H1 (cell line): ENCODE measurements around the gene EFCAB6. TPM values are rescaled to one million over a fixed set of nuclear protein-coding genes. Genes with fewer than 3 reads are reported as not detected.
A peak's percentile ranks its signal among the peaks of the same experiment; 100 is the strongest.

Source experiments
- CTCF ChIA-PET: fragments of 300-600 bp; sonication (Branson Sonifier 250); formaldehyde crosslinking; loops from one replicate; lab custom pipeline; 2021; ENCODE audit not compliant: partially characterized antibody; lab: Charles Lee
- POLR2A ChIA-PET: fragments of 300-600 bp; sonication (Branson Sonifier 250); formaldehyde crosslinking; loops from one replicate; lab custom pipeline; 2021; ENCODE audit warnings: inconsistent platforms; ENCODE audit not compliant: partially characterized antibody; lab: Charles Lee
- DNase-seq, 2 experiments: peaks; one replicate each; pipeline versions ENCODE4 v3.0.0 to v3.0.0-alpha.2; 2010 to 2022; ENCODE audit warnings: low spot score in 2 of 2, low read depth in 1 of 2, mixed read lengths in 1 of 2
- FAIRE-seq: peaks from 2 replicates; lab custom pipeline; 2011; peaks lifted over from hg19 to GRCh38; lab: Jason Lieb, UNC
- H2AFZ ChIP-seq: 2 replicates; pipeline ENCODE4 v1.8.1; 2012; ENCODE audit warnings: low read length, inconsistent platforms
- H2AK5ac ChIP-seq: 2 replicates; pipeline ENCODE4 v1.6.1; 2013; ENCODE audit warnings: low read depth, low read length
- H2BK120ac ChIP-seq: replicated peaks from 2 replicates; pipeline ENCODE3; 2013; ENCODE audit warnings: low read depth, low read length, inconsistent platforms
- H2BK12ac ChIP-seq: 2 replicates; pipeline ENCODE4 v1.6.1; 2013; ENCODE audit warnings: low read depth, low read length
- H2BK15ac ChIP-seq: 2 replicates; pipeline ENCODE4 v1.6.1; 2013; ENCODE audit warnings: low read length
- H2BK20ac ChIP-seq: 2 replicates; pipeline ENCODE4 v1.6.1; 2013; ENCODE audit warnings: low read length
- H2BK5ac ChIP-seq: 2 replicates; pipeline ENCODE4 v1.6.1; 2013; ENCODE audit warnings: low read depth, low read length
- H3K14ac ChIP-seq: 2 replicates; pipeline ENCODE4 v1.6.1; 2013; ENCODE audit warnings: inconsistent platforms; ENCODE audit not compliant: insufficient read length
- H3K18ac ChIP-seq: 2 replicates; pipeline ENCODE4 v1.6.1; 2013; ENCODE audit warnings: low read length; ENCODE audit errors: extremely low read depth
- H3K23ac ChIP-seq: 2 replicates; pipeline ENCODE4 v1.6.1; 2013; ENCODE audit warnings: inconsistent platforms; ENCODE audit not compliant: insufficient read length
- H3K23me2 ChIP-seq: 2 replicates; pipeline ENCODE4 v1.6.1; 2013; ENCODE audit warnings: low read depth, low read length
- H3K27ac ChIP-seq: 2 replicates; pipeline ENCODE4 v1.6.1; 2011; ENCODE audit warnings: low read depth, low read length, inconsistent platforms
- H3K27me3 ChIP-seq, 4 experiments: replicated peaks in 1 of 4; 1 replicate in 1 of 4; 2 replicates in 3 of 4; pipeline versions ENCODE4 v1.6.1 to v1.8.1; 2011 to 2013; ENCODE audit warnings: low read length in 3 of 4, mild to moderate bottlenecking in 3 of 4, inconsistent platforms in 2 of 4, mixed read lengths in 2 of 4, moderate library complexity in 1 of 4; ENCODE audit not compliant: control insufficient read depth in 3 of 4, insufficient read depth in 3 of 4; ENCODE audit errors: extremely low read depth in 1 of 4
- H3K36me3 ChIP-seq, 4 experiments: 2 replicates each; pipeline versions ENCODE4 v1.6.1 to v1.8.1; 2011 to 2013; ENCODE audit warnings: mild to moderate bottlenecking in 4 of 4, low read length in 3 of 4, moderate library complexity in 2 of 4, control low read depth in 1 of 4, inconsistent platforms in 1 of 4; ENCODE audit not compliant: insufficient read depth in 4 of 4, control insufficient read depth in 2 of 4
- H3K4ac ChIP-seq: replicated peaks from 2 replicates; pipeline ENCODE3; 2013; ENCODE audit warnings: low read length, low read depth, mixed read lengths, inconsistent platforms; ENCODE audit not compliant: insufficient read length
- H3K4me1 ChIP-seq, 4 experiments: replicated peaks in 1 of 4; 1 replicate in 1 of 4; 2 replicates in 3 of 4; pipeline versions ENCODE4 v1.6.1 to v1.8.1; 2011 to 2013; ENCODE audit warnings: low read length in 3 of 4, inconsistent platforms in 2 of 4, mixed read lengths in 1 of 4; ENCODE audit not compliant: insufficient read depth in 4 of 4, control insufficient read depth in 3 of 4
- H3K4me2 ChIP-seq, 2 experiments: 2 replicates each; pipeline versions ENCODE4 v1.6.1 to v1.8.1; 2011 to 2013; ENCODE audit warnings: low read depth in 2 of 2, low read length in 2 of 2, control low read depth in 1 of 2, inconsistent platforms in 1 of 2, mild to moderate bottlenecking in 1 of 2; ENCODE audit not compliant: insufficient read depth in 1 of 2
- H3K4me3 ChIP-seq, 4 experiments: fragments of 200-600, 300-600 bp in 1 of 4; sonication (generic), shearing (Covaris generic), sonication (Bioruptor Twin) in 1 of 4; 2 replicates each; pipeline versions ENCODE4 v1.5.1 to v1.8.1; 2011 to 2016; ENCODE audit warnings: low read length in 4 of 4, low read depth in 3 of 4, control low read depth in 2 of 4, inconsistent platforms in 2 of 4, mild to moderate bottlenecking in 2 of 4, mixed read lengths in 1 of 4, moderate library complexity in 1 of 4; ENCODE audit not compliant: insufficient read depth in 2 of 4; ENCODE audit errors: extremely low read depth in 1 of 4
- H3K56ac ChIP-seq: replicated peaks from 2 replicates; pipeline ENCODE3; 2013; ENCODE audit warnings: low read depth, mild to moderate bottlenecking, mixed read lengths, low read length, inconsistent platforms; ENCODE audit not compliant: insufficient read length
- H3K79me1 ChIP-seq: 2 replicates; pipeline ENCODE4 v1.6.1; 2013; ENCODE audit warnings: low read depth, low read length, control low read depth
- H3K79me2 ChIP-seq, 2 experiments: 2 replicates each; pipeline versions ENCODE4 v1.6.1 to v1.8.1; 2012 to 2013; ENCODE audit warnings: low read length in 2 of 2, mild to moderate bottlenecking in 2 of 2, inconsistent platforms in 1 of 2; ENCODE audit not compliant: insufficient read depth in 2 of 2, control insufficient read depth in 1 of 2
- H3K9ac ChIP-seq, 4 experiments: replicated peaks in 1 of 4; 1 replicate in 1 of 4; 2 replicates in 3 of 4; pipeline versions ENCODE4 v1.6.1 to v1.8.1; 2011 to 2013; ENCODE audit warnings: low read depth in 3 of 4, low read length in 3 of 4, control low read depth in 2 of 4, mild to moderate bottlenecking in 2 of 4, moderate library complexity in 2 of 4, inconsistent platforms in 1 of 4; ENCODE audit errors: extremely low read depth in 1 of 4
- H3K9me3 ChIP-seq, 2 experiments: 2 replicates each; pipeline versions ENCODE4 v1.6.1 to v1.8.1; 2012 to 2013; ENCODE audit warnings: mild to moderate bottlenecking in 2 of 2, moderate library complexity in 2 of 2, control low read depth in 1 of 2, inconsistent platforms in 1 of 2, low read depth in 1 of 2, low read length in 1 of 2, mixed read lengths in 1 of 2; ENCODE audit not compliant: insufficient read depth in 2 of 2
- H4K20me1 ChIP-seq, 2 experiments: replicated peaks in 1 of 2; 2 replicates each; pipeline versions ENCODE3 to v1.8.1; 2011 to 2013; ENCODE audit warnings: inconsistent platforms in 2 of 2, low read length in 2 of 2, mild to moderate bottlenecking in 1 of 2; ENCODE audit not compliant: insufficient read depth in 2 of 2, control insufficient read depth in 1 of 2
- H4K5ac ChIP-seq: 2 replicates; pipeline ENCODE4 v1.6.1; 2013; ENCODE audit warnings: low read length, low read depth, mixed read lengths, inconsistent platforms; ENCODE audit not compliant: insufficient read length
- H4K8ac ChIP-seq: 2 replicates; pipeline ENCODE4 v1.8.0; 2013; ENCODE audit warnings: mild to moderate bottlenecking, moderate library complexity, low read length, inconsistent platforms; ENCODE audit not compliant: insufficient read depth; ENCODE audit errors: extremely low read depth
- H4K91ac ChIP-seq: replicated peaks from 2 replicates; pipeline ENCODE3; 2013; ENCODE audit warnings: low read length, mixed read lengths, inconsistent platforms; ENCODE audit not compliant: insufficient read length
- ATF2 ChIP-seq: IDR thresholded peaks from 2 replicates; pipeline ENCODE4 v1.6.1; 2012; ENCODE audit warnings: low read length, inconsistent platforms
- ATF3 ChIP-seq: IDR thresholded peaks from 2 replicates; pipeline ENCODE4 v1.6.1; 2011; ENCODE audit warnings: low read depth, mild to moderate bottlenecking, low read length; ENCODE audit not compliant: insufficient read depth
- CTCF ChIP-seq, 3 experiments: IDR thresholded peaks; 1 replicate in 2 of 3; 2 replicates in 1 of 3; pipeline versions ENCODE4 v1.5.1 to v1.6.1; 2011; ENCODE audit warnings: low read length in 3 of 3, mild to moderate bottlenecking in 3 of 3, inconsistent platforms in 2 of 3, low read depth in 1 of 3, moderate library complexity in 1 of 3; ENCODE audit not compliant: insufficient read depth in 1 of 3; ENCODE audit errors: control extremely low read depth in 1 of 3
- SIX5 ChIP-seq: IDR thresholded peaks from 2 replicates; pipeline ENCODE4 v1.6.1; 2011; ENCODE audit warnings: mild to moderate bottlenecking, low read depth, low read length
- SUZ12 ChIP-seq: fragments of 200-600 bp; sonication (generic); IDR thresholded peaks from 2 replicates; pipeline ENCODE4 v1.6.1; 2012; ENCODE audit warnings: mild to moderate bottlenecking, inconsistent platforms, low read length, moderate library complexity, mixed read lengths
- WGBS, 2 experiments: shearing (Covaris generic) in 1 of 2; methylation state at CpG; one replicate each; pipeline versions ENCODE4 v1.1.6 to v1.1.7; 2013 to 2015; ENCODE audit warnings: low lambda C conversion rate in 2 of 2, mixed read lengths in 2 of 2, inconsistent platforms in 1 of 2, low coverage in 1 of 2, missing lambda C conversion rate in 1 of 2; ENCODE audit not compliant: insufficient replicate concordance in 2 of 2, insufficient coverage in 1 of 2, insufficient read length in 1 of 2; ENCODE audit errors: extremely low coverage in 1 of 2, missing lambda C conversion rate in 1 of 2; 5-methylcytosine and 5-hydroxymethylcytosine counted together
- polyA plus RNA-seq, 7 experiments: library from polyadenylated mRNA; depleted of rRNA in 3 of 7; stranded (reverse) in 5 of 7; unstranded in 2 of 7; fragments of >200 nt in 5 of 7; fragments of 200-250 nt in 2 of 7; gene quantifications; 1 replicate in 5 of 7; 2 replicates in 1 of 7; 4 replicates in 1 of 7; pipeline versions ENCODE4 v1.2.1 to v1.2.3, GENCODE V29; 2011 to 2013; ENCODE audit warnings: missing spikeins in 2 of 7, mixed read lengths in 2 of 7
- total RNA-seq: library from RNA; stranded (reverse); fragmentation: NEBNext Ultra II Directional; extraction: Animal tissue kit (Norgen Biotek cat#: 25700); gene quantifications from 2 replicates; pipeline ENCODE4 v1.2.1, GENCODE V29; 2021

Gene EFCAB6
- total and polyA plus RNA-seq, 2 of the 8 experiments (the other 6 are each of a cell fraction or from before 2014, with no cell fraction given) = 0.32 to 1.7 TPM

DNA sequence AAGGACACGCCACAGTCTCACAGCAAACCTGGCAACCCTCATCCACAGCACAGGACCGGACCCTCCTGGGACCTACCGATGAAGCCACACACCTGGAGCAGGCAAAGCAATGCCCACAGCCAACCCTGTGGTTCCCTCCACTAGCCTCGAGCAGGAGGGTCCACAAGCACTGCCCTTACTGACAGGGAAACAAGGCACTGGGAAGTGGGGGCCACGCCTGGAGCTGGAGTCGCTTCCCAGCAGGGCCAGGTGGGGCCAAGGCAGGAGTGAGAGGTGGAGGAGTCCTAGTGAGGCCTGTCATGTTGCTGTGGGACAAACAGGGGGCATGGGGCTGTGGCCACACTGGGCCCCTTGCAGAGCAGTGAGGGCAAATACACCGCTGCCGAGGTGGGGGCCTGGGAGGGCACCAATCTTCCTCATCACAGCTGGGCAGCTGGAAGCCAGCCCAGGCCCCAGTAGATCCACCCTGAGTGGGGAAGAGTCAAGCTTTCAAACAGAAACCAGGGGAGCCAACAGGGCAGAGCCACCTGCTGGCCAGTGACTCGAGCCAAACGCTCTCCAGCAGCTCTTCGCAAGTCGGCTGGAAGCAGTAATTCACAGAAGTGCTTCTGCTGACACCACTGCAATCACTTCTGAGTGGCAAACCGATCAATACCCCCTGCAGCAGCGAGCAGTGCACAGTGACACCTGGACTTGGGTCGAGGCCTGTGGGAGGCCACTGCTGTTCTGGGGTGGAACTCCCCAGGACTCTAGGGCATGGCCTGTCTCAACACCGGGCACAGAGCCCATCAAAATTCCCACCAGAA lies 36.5 kb upstream of the EFCAB6 start:
- H3K56ac ChIP-seq = no peak overlapping the region
- no peak overlapping the region for H3K14ac ChIP-seq
- H3K9me3 ChIP-seq = no peaks in the 10 kb centered on the region
- H2BK20ac ChIP-seq = no peak overlapping the region
- DNase-seq (no peak), FAIRE-seq (peak; percentile 19)
- no peak overlapping the region for H2BK120ac ChIP-seq
- 0 out of 2 replicates have a peak overlapping the region, but pooled peaks have one; percentile 53 for H2BK15ac ChIP-seq
- peak overlapping the region; percentile 1; the same call in 1 of the 2 replicates for H4K8ac ChIP-seq
- no peak overlapping the region for H3K18ac ChIP-seq
- no peak overlapping the region for H2AFZ ChIP-seq
- POLR2A ChIA-PET = interaction anchor here (0.6 to 1.6 kb wide), 4 partner anchors 14 to 348 kb away, joined by 3 to 8 read pairs (median 4); partner anchors contain the start of gene SULT4A1
- H3K79me1 ChIP-seq = peaks cover 44% of the 10 kb centered on the region
- H2AK5ac ChIP-seq = no peak overlapping the region
- peaks cover 16 to 35% of the 10 kb centered on the region in 2 experiments for H4K20me1 ChIP-seq
- peak overlapping the region; percentile 39; the same call in 1 of the 2 replicates for H3K27ac ChIP-seq
- H2BK12ac ChIP-seq = no peak overlapping the region
- no peak overlapping the region for H3K23ac ChIP-seq
- H2BK5ac ChIP-seq = peak overlapping the region; percentile 63; the same call in 1 of the 2 replicates
- H3K23me2 ChIP-seq = peaks cover 4% of the 10 kb centered on the region; the same call in 1 of the 2 replicates
- H4K5ac ChIP-seq = peak overlapping the region; percentile 34
- no peak overlapping the region for H3K4me3 ChIP-seq
- H4K91ac ChIP-seq = no peak overlapping the region
- no peaks in the 10 kb centered on the region for H3K27me3 ChIP-seq
- no peak overlapping the region for H3K4ac ChIP-seq
- peaks cover 0 to 68% of the 10 kb centered on the region in 2 experiments; a peak in 3 of 4 replicates for H3K79me2 ChIP-seq
- H3K4me2 ChIP-seq = no peak overlapping the region
- WGBS, 2 experiments = 78% methylated on average over 16 of the region's 16 CpGs; no CpG with 5 or more reads in 1 of the 2 experiments
- no peaks in the 10 kb centered on the region for H3K36me3 ChIP-seq
- H3K4me1 ChIP-seq = peaks cover 0 to 16% (median 2%) of the 10 kb centered on the region in 4 experiments; a peak in 5 of 7 replicates
- CTCF ChIA-PET = interaction anchor here (0.6 to 2.8 kb wide), 11 partner anchors 9 to 1837 kb away, joined by 3 to 15 read pairs (median 5); no protein-coding TSS in a partner anchor
- 0 out of 7 replicates have a peak overlapping the region, but pooled peaks of 1 of the 4 experiments have one; percentile 26 for H3K9ac ChIP-seq
- TF ChIP-seq ATF2 = no peak
- no peak for TF ChIP-seq SUZ12
- TF ChIP-seq CTCF (IDR thresholded peaks at IDR 0.05; ENCODE audit: control extremely low read depth in 1 of 3, insufficient read depth in 1 of 3, low read depth in 1 of 3, low read length in 3 of 3) = peak; percentile 56 to 76 (median 67)
- TF ChIP-seq SIX5 = no peak
- no peak for TF ChIP-seq ATF3
